22Rv1 (cell line): ENCODE results near the gene DYNLT5.

ENCODE experiments used
- H3K27ac ChIP-seq: fragments of 450-650 bp; 2 replicates; pipeline ENCODE4 v1.5.1; 2017
- ZFX ChIP-seq: fragments of 450-650 bp; IDR thresholded peaks from 2 replicates; pipeline ENCODE4 v1.6.1; 2017; ENCODE audit warnings: antibody characterized with exemption, borderline replicate concordance
- TF ChIP-seq, protein P1 (sequence below): fragments of 450-650 bp; IDR thresholded peaks from 2 replicates; pipeline ENCODE4 v1.5.1; 2017; ENCODE audit warnings: mild to moderate bottlenecking

The DYNLT5 gene

DNA sequence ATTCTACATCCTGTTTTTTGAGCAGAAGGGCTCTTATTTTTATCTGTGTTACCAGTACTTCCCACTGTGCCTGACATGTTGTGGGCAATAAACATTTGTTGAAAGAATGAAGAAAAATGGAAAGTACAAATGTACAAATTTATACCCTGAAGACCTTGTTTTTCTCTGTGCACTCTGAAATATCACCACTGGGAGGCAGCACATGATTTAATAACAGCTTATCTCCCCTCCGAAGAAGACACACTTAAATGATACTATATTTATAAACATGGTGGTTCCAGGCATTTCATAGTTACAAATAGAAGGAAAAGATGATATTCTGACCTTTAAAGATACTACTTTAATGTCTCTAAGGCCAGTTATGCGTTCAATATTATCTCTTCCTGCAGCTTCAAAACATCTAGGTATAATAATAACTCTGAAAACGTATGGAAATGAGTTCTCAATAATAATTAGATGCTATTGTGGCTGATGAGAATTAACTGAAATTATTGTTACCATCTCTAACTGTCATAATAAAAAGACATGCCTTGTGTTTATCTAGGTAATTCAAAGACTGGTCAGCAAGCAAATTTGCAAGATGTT is 12.8 kb downstream of the DYNLT5 start:
- no peak for TF ChIP-seq ZFX
- TF ChIP-seq, protein P1, sequence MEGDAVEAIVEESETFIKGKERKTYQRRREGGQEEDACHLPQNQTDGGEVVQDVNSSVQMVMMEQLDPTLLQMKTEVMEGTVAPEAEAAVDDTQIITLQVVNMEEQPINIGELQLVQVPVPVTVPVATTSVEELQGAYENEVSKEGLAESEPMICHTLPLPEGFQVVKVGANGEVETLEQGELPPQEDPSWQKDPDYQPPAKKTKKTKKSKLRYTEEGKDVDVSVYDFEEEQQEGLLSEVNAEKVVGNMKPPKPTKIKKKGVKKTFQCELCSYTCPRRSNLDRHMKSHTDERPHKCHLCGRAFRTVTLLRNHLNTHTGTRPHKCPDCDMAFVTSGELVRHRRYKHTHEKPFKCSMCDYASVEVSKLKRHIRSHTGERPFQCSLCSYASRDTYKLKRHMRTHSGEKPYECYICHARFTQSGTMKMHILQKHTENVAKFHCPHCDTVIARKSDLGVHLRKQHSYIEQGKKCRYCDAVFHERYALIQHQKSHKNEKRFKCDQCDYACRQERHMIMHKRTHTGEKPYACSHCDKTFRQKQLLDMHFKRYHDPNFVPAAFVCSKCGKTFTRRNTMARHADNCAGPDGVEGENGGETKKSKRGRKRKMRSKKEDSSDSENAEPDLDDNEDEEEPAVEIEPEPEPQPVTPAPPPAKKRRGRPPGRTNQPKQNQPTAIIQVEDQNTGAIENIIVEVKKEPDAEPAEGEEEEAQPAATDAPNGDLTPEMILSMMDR = peak; percentile 79

DNA sequence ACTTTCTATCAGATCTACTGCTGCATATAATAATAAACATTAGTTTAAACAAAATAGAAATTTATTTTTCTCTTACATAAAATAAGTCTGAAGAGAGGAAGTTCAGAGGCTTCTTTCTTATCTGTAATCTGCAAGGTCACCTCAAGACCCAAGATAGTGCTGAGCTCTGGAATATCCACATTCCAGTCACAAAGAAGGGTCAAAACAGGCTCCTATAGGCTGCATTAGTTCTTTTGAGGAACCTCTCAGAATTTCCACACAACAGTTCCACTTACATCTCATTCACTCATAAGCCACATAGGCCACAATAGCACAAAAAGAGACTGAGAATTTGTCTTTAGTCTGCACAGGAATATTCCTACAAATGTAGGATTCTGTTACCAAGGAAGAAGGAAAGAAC is 15.4 kb downstream of the DYNLT5 start:
- H3K27ac ChIP-seq = no peak overlapping the region
- TF ChIP-seq ZFX = no peak
- TF ChIP-seq, protein P1 = no peak

More for the DNA sequence above, 12.8 kb downstream of the DYNLT5 start:
- no peak overlapping the region for H3K27ac ChIP-seq

DNA sequence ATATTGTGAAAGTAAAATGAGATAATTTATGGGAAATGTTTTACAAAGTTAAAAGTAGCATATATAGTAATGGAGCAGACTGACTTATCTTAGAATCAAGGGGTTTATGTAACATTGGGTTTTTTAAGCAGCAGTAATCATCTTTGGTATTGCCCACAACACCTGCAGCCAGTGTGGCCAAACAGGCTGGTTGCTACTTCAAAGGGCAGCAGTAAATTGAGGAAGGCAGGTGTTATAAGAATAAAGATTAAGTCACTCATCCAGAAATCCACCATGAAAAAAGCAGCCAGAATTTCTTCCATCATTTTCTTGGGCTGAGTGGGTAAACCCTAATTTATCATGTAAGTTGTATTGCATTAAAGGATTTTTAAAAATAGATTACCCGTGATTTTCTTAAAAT is 16.7 kb downstream of the DYNLT5 start:
- H3K27ac ChIP-seq = no peak overlapping the region
- no peak for TF ChIP-seq ZFX
- TF ChIP-seq, protein P1 = no peak

DNA sequence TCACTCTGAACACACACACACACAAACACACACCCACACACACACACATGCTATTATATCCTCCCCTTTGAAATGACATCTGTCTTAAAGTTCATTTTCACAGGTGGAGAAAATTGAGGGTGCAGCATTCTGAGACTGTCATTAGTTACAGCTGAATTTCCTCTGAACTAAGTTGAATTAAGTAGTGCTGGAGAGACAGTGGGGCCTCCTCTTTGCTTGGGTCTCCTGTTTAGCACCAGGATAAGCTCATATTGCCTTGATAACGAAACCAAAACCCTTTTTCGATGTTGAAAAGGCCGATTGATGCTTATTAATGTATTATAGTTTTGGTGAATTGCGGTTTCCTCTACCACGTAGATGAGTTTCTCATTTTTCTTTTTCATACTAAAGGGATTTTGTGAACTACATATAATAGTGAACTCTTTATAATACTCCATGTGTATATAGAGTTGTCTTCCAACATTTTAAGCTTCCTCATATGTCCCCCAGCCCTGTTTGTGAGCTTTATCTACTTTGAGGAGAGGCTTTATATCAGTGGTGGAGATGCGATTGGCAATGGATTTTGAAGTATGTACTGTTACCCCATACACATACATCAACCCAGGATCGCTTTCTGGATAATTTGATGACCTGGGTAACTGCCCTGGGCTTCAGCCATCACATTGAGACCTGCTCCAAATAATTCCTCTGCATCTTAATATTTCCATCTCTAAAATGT is 17.4 kb downstream of the DYNLT5 start:
- H3K27ac ChIP-seq = no peak overlapping the region
- TF ChIP-seq ZFX = no peak
- TF ChIP-seq, protein P1 = no peak

DNA sequence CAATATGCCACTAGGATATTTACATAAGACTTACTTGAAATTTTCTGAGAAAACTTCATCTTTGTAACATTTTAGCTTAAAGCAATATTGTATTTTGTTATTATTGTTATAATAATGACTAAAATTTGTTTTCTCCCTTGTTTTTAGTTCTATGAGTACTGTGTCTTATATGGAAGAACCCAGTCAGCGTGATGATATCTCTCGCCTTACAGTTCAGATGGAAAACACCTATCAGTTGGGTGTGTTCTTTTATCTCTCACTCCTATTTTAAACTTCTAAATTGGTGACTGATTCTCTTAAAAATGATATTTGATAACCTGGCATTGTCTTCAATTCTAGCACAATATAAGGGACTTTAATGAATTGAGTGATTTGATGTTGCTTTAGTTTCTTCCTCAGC is 18.0 kb downstream of the DYNLT5 start:
- H3K27ac ChIP-seq = no peak overlapping the region
- TF ChIP-seq, protein P1 = no peak
- no peak for TF ChIP-seq ZFX

DNA sequence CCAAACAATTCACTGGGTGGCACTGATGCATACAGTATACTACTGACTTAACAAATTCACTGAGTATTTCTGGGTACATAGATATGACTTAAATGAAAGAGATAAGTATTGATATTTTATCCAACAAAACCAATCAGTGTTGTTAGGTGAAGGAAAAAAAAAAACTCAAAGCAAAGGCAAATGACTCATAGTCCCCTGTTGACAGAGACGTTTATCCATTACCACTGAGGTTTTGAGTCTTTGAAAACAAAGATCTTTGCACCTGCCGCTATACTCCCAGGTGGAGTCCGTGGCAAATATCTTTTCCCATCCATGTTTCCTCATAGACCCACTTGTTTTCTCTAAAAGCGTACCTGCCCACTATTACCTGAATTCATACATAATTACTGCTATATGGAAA is 18.4 kb downstream of the DYNLT5 start:
- TF ChIP-seq, protein P1 = no peak
- TF ChIP-seq ZFX = no peak
- H3K27ac ChIP-seq = no peak overlapping the region

DNA sequence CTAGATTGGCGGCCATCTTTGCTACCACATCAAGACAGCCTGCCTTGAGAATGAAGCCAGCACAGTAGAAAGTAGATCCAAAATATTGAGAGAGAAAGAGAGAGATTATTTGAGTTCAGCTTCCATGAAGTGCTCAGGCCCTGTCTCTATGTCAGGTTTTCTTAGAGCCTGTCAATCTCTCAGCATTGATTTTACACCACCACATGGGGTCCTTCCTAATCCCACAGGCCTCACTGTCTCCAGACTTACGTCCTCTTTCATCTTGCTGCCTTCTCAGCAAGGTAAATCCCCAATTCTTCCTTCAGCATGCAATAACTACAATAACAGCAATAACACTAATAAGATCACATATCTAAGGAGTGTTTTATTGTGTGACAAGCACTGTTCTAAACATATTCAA is 21.0 kb downstream of the DYNLT5 start:
- no peak overlapping the region for H3K27ac ChIP-seq
- TF ChIP-seq, protein P1 = no peak
